Measurements from ENCODE around the gene CCNYL1. TPM values are rescaled to one million over a fixed set of nuclear protein-coding genes. Genes with fewer than 3 reads are reported as not detected.

CCNYL1 gene
- total and polyA plus RNA-seq, 7 donors = 6.1 to 15.7 (median 7.7) TPM

DNA sequence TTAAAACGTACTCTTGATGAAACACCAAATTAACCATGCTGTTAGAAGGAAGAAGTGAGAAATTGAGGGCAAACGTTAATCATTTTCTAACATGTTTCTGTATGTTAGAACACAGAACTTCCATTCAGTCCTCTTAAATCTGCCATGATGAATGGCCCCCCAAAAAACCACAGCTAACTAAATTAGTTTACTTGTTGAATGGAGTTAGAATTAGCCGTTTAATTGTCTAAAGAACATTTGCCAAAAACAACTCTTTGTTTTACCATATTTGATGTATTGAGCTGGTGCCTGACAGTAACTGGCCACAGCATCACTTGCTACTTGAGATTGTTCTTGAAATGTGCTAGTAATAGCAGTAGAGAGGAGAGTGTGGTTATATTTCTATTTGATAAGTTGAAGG lies 12.7 kb downstream of the CCNYL1 start:
- intact Hi-C loops (cut with DNase I) = no loop called here
- DNase-seq = no peak
- H3K4me3 ChIP-seq = no peak overlapping the region
- H3K27me3 ChIP-seq (ENCODE audit: insufficient read depth in 3 of 3, low read length in 2 of 3) = no peaks in the 10 kb centered on the region
- H3K4me1 ChIP-seq = no peaks in the 10 kb centered on the region
- ATAC-seq = no peak
- H3K27ac ChIP-seq = no peak overlapping the region
- TF ChIP-seq, protein P1, sequence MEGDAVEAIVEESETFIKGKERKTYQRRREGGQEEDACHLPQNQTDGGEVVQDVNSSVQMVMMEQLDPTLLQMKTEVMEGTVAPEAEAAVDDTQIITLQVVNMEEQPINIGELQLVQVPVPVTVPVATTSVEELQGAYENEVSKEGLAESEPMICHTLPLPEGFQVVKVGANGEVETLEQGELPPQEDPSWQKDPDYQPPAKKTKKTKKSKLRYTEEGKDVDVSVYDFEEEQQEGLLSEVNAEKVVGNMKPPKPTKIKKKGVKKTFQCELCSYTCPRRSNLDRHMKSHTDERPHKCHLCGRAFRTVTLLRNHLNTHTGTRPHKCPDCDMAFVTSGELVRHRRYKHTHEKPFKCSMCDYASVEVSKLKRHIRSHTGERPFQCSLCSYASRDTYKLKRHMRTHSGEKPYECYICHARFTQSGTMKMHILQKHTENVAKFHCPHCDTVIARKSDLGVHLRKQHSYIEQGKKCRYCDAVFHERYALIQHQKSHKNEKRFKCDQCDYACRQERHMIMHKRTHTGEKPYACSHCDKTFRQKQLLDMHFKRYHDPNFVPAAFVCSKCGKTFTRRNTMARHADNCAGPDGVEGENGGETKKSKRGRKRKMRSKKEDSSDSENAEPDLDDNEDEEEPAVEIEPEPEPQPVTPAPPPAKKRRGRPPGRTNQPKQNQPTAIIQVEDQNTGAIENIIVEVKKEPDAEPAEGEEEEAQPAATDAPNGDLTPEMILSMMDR (IDR thresholded peaks at IDR 0.05) = no peak
- H3K36me3 ChIP-seq (ENCODE audit: insufficient read depth in 1 of 2, low read depth in 1 of 2) = peaks cover 2 to 3% of the 10 kb centered on the region in 2 donors
- H3K9me3 ChIP-seq = no peaks in the 10 kb centered on the region
- WGBS, 3 donors = 51 to 63% (median 61%) methylated on average over 3 of the region's 3 CpGs

DNA sequence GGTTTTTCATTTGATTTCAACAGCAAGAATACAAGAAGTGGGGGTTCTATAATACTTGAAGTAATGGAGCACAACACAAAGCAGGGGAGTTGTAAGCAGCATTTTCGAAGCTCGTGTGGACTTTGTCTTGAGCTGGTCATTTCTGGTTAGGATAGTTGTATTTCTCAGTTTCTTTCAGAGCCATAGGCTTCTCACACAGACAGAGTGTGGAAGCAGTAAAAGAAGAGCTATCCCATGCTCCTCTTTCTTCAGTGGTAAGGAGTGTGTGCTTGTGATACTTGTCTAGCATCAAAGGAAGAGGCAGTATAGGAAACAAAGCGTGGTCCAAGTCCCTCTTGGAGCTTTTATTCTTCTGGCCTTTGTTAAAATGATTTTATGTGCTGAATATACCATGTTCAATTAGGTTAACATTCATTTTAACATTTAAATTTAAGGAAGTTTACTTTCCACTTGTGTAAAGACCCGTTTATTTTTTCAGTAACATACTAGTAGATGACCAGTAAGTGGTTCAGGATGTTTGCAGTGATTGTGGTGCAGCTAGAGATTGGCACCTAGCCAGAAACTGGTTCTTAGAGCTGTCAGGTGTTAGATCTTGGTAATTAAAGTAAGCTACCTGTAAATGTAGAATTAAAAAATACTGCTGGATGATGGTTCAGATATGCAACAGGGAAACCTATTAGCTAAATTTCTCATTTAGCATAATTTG lies 14.6 kb downstream of the CCNYL1 start:
- ATAC-seq (no peak), DNase-seq (no peak)
- intact Hi-C loops (cut with DNase I) = no loop called here
- WGBS, 3 donors = 84 to 87% (median 86%) methylated on average over 4 of the region's 4 CpGs
- TF ChIP-seq, protein P1 (IDR thresholded peaks at IDR 0.05) = no peak
- H3K9me3 ChIP-seq = no peaks in the 10 kb centered on the region
- no peaks in the 10 kb centered on the region for H3K27me3 ChIP-seq (ENCODE audit: insufficient read depth in 3 of 3, low read length in 2 of 3)
- H3K4me1 ChIP-seq = no peaks in the 10 kb centered on the region
- no peak overlapping the region for H3K4me3 ChIP-seq
- H3K27ac ChIP-seq = no peak overlapping the region
- H3K36me3 ChIP-seq (ENCODE audit: insufficient read depth in 1 of 2, low read depth in 1 of 2) = peaks cover 2 to 13% of the 10 kb centered on the region in 2 donors

DNA sequence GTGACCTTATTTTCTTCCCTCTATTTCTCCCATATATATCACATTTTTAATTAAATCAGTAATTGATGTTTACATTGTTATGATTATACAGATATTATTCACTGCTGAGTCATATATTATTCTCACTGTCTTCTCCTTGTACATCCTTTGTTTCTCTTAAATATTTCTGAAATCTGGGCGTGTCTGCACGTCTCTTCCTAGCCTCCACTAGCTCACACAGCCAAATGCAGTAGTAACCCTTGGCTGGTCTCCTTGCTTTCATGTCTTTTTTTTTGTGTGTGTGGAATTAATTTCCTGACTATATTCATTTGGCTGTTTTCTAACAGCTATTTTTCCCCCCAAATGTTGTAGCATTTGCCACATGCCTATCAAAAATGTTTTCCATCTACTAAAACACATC lies 15.8 kb downstream of the CCNYL1 start:
- TF ChIP-seq, protein P1 (IDR thresholded peaks at IDR 0.05) = no peak
- Histone ChIP-seq H3K4me3 (no peak overlapping the region), H3K36me3 (ENCODE audit: insufficient read depth in 1 of 2, low read depth in 1 of 2) (peaks cover 2 to 13% of the 10 kb centered on the region in 2 donors), H3K9me3 (no peaks in the 10 kb centered on the region), H3K27me3 (ENCODE audit: insufficient read depth in 3 of 3, low read length in 2 of 3) (no peaks in the 10 kb centered on the region), H3K27ac (no peak overlapping the region), H3K4me1 (no peaks in the 10 kb centered on the region)
- intact Hi-C loops (cut with DNase I) = no loop called here
- 57 to 78% (median 60%) methylated on average over 2 of the region's 2 CpGs for WGBS, 3 donors
- no peak for DNase-seq
- no peak for ATAC-seq

DNA sequence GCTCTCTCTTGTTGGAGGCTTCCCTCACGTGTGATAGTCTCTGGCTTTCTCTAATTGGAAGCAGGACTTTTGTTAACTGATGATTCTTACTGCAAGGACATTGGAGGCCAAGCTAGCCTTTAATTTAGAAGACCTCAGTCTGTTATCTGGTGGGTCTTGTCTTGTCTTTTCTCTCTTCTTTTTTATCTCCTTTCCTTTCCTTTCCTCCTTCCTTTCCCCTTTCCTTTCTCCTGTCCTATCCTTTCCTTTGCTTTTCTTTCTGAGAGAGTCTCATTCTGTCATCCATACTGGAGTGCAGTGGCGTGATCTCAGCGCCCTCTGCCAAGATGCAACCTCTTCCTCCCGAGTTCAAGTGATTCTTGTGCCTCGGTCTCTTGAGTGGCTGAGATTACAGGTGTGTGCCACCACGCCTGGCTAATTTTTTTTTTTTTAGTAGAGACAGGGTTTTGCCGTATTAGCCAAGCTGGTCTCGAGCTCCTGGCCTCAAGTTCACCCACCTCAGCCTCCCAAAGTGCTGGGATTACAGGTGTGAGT lies 18.1 kb downstream of the CCNYL1 start:
- ATAC-seq (no peak), DNase-seq (no peak)
- Histone ChIP-seq H3K4me3 (no peak overlapping the region), H3K27me3 (ENCODE audit: insufficient read depth in 3 of 3, low read length in 2 of 3) (no peaks in the 10 kb centered on the region), H3K27ac (no peak overlapping the region), H3K4me1 (no peaks in the 10 kb centered on the region), H3K36me3 (ENCODE audit: insufficient read depth in 1 of 2, low read depth in 1 of 2) (peaks cover 2 to 27% of the 10 kb centered on the region in 2 donors), H3K9me3 (no peaks in the 10 kb centered on the region)
- TF ChIP-seq, protein P1 (IDR thresholded peaks at IDR 0.05) = no peak
- intact Hi-C loops (cut with DNase I) = no loop called here
- 94 to 98% (median 96%) methylated on average over 8 of the region's 8 CpGs for WGBS, 3 donors

All from psoas muscle (tissue), 8 donors.